Gastroesophageal sphincter (tissue), 4 donors: ENCODE results near the gene RPS6KB2. TPM values are rescaled to one million over a fixed set of nuclear protein-coding genes. Genes with fewer than 3 reads are reported as not detected.
A peak's percentile ranks its signal among the peaks of the same experiment; 100 is the strongest.

Source experiments
- ATAC-seq: fragments of 150-250 bp; one replicate; pipeline ENCODE4 v1.9.1; 2016; ENCODE audit warnings: mild to moderate bottlenecking, moderate library complexity
- H3K27ac ChIP-seq, 4 donors: fragments of 200-600 bp; sonication (generic) in 3 of 4; 1 replicate in 3 of 4; 2 replicates in 1 of 4; pipeline ENCODE4 v1.5.1; 2016 to 2019
- H3K27me3 ChIP-seq: fragments of 200-600 bp; sonication (generic); one replicate; pipeline ENCODE4 v1.5.1; 2019
- H3K36me3 ChIP-seq, 2 donors: fragments of 200-600 bp; sonication (generic); one replicate each; pipeline ENCODE4 v1.5.1; 2019; ENCODE audit warnings: control low read depth in 1 of 2
- H3K4me1 ChIP-seq, 3 donors: fragments of 200-600 bp; sonication (generic); 1 replicate in 2 of 3; 2 replicates in 1 of 3; pipeline ENCODE4 v1.5.1; 2016 to 2019; ENCODE audit warnings: control low read depth in 2 of 3
- H3K4me3 ChIP-seq, 2 donors: fragments of 200-600 bp; sonication (generic); one replicate each; pipeline ENCODE4 v1.5.1; 2019; ENCODE audit warnings: mild to moderate bottlenecking in 1 of 2, moderate library complexity in 1 of 2
- H3K9me3 ChIP-seq, 3 donors: fragments of 200-600 bp; sonication (generic); one replicate each; pipeline ENCODE4 v1.5.1; 2017 to 2019; ENCODE audit warnings: control low read depth in 2 of 3
- CTCF ChIP-seq, 4 experiments: fragments of 200-600 bp in 2 of 4; fragments of 450-650 bp in 2 of 4; sonication (generic) in 1 of 4; IDR thresholded peaks; one replicate each; pipeline ENCODE4 v1.5.1; 2017 to 2019; ENCODE audit warnings: antibody characterized with exemption in 4 of 4, mild to moderate bottlenecking in 2 of 4, moderate library complexity in 2 of 4
- EP300 ChIP-seq: sonication (generic); formaldehyde crosslinking; IDR thresholded peaks from one replicate; pipeline ENCODE4 v1.6.1; 2017; ENCODE audit warnings: antibody characterized with exemption, mild to moderate bottlenecking
- POLR2A ChIP-seq, 2 donors: fragments of 450-650 bp; IDR thresholded peaks; one replicate each; pipeline ENCODE4 v1.6.1; 2017; ENCODE audit warnings: antibody characterized with exemption in 2 of 2, mild to moderate bottlenecking in 2 of 2, moderate library complexity in 1 of 2
- POLR2AphosphoS5 ChIP-seq: sonication (generic); formaldehyde crosslinking; IDR thresholded peaks from one replicate; pipeline ENCODE4 v1.6.1; 2017; ENCODE audit warnings: antibody characterized with exemption
- WGBS, 2 donors: methylation state at CpG; one replicate each; pipeline ENCODE4 v1.1.5; 2018; ENCODE audit warnings: low coverage in 1 of 2; 5-methylcytosine and 5-hydroxymethylcytosine counted together
- total RNA-seq, 4 donors: library from RNA; depleted of rRNA; stranded (reverse); fragments of >200 nt; gene quantifications; one replicate each; pipeline ENCODE4 v1.1.0, GENCODE V29; 2016

The RPS6KB2 gene
- total RNA-seq, 4 donors from 2014 or later, result 35.8 to 49.7 (median 45.6) TPM

DNA sequence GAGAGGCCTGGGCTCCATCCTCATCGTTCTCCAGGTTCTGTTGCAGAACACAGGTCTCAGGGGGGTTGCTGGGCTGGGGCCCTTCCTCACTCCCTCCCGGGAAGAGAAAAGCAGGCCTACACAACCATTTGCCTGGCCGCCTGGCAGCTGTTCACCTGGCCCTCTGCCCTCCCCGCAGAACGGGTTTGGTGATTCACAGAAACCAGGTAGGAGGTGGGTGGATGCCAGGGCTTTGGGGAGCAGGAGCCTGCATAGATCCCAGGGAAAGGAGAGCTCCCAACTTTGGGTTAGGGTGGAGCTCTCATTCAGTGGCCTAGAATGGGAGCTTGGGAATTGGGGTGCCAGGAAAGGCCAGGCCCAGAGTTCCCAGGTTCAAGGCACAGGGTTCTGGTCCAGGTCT lies 39.8 kb downstream of the RPS6KB2 start:
- Histone ChIP-seq H3K4me3 (peak overlapping the region; percentile 61 to 84), H3K27me3 (no peaks in the 10 kb centered on the region), H3K36me3 (peaks cover 0 to 4% of the 10 kb centered on the region in 2 donors), H3K4me1 (peaks cover 0 to 60% (median 23%) of the 10 kb centered on the region in 3 donors), H3K9me3 (no peaks in the 10 kb centered on the region), H3K27ac (peak overlapping the region in 3 of 4 donors; percentile 88 to 90 (median 88))
- ATAC-seq, result no peak
- TF ChIP-seq POLR2A (IDR thresholded peaks at IDR 0.05) (no peak), EP300 (no peak), CTCF (IDR thresholded peaks at IDR 0.05) (no peak), POLR2AphosphoS5 (no peak)
- WGBS, 2 donors, result 10% methylated on average over 2 of the region's 5 CpGs; no CpG with 5 or more reads in 1 of the 2 donors

DNA sequence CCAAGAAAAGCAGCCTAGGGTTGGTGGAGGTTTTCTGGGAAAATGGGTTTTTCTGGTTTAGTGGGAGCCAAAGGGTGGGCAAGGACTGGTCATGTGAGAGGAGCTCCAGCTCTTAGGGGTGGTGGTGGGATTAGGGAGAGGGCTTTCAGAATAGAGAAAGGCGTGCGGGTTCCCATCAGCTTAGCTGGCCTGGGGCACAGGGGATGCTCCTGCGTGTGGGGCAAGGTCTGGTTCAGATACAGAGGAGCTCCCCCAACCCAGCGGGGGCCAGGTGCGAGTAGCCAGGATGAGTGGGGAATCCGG lies 40.1 kb downstream of the RPS6KB2 start:
- no peaks in the 10 kb centered on the region for H3K9me3 ChIP-seq
- ATAC-seq, result no peak
- peak overlapping the region; percentile 61 to 84 for H3K4me3 ChIP-seq
- H3K27ac ChIP-seq, result peak overlapping the region; percentile 16 to 90 (median 88)
- TF ChIP-seq CTCF (IDR thresholded peaks at IDR 0.05), result no peak
- no peak for TF ChIP-seq EP300
- no peak for TF ChIP-seq POLR2A (IDR thresholded peaks at IDR 0.05)
- TF ChIP-seq POLR2AphosphoS5, result no peak
- peaks cover 0 to 60% (median 23%) of the 10 kb centered on the region in 3 donors for H3K4me1 ChIP-seq
- peaks cover 0 to 4% of the 10 kb centered on the region in 2 donors for H3K36me3 ChIP-seq
- H3K27me3 ChIP-seq, result no peaks in the 10 kb centered on the region
- 7% methylated on average over 3 of the region's 6 CpGs; no CpG with 5 or more reads in 1 of the 2 donors for WGBS, 2 donors

GRCh38 chr11:67468759-67469507 lies 40.6 kb downstream of the RPS6KB2 start, which contains the start of gene TMEM134:
TSS of gene TMEM134 (minus strand) at chr11:67469251. CDS start at chr11:67469192, 59 bp downstream.
- no peaks in the 10 kb centered on the region for H3K27me3 ChIP-seq
- H3K27ac ChIP-seq, result peak within 1 kb of the TSS; percentile 77 to 90 (median 88)
- TF ChIP-seq EP300 (no peak), POLR2A (IDR thresholded peaks at IDR 0.05) (peak; percentile 81 to 94), POLR2AphosphoS5 (peak; percentile 89), CTCF (IDR thresholded peaks at IDR 0.05) (peak in 3 of 4 experiments; percentile 49 to 71 (median 60))
- peak within 1 kb of the TSS; percentile 61 to 84 for H3K4me3 ChIP-seq
- peaks cover 0 to 56% (median 19%) of the 10 kb centered on the region in 3 donors for H3K4me1 ChIP-seq
- H3K9me3 ChIP-seq, result no peaks in the 10 kb centered on the region
- ATAC-seq, result peak; percentile 93
- peaks cover 0 to 4% of the 10 kb centered on the region in 2 donors for H3K36me3 ChIP-seq
- WGBS, 2 donors, result no CpG with 5 or more reads among the region's 76 CpGs

DNA sequence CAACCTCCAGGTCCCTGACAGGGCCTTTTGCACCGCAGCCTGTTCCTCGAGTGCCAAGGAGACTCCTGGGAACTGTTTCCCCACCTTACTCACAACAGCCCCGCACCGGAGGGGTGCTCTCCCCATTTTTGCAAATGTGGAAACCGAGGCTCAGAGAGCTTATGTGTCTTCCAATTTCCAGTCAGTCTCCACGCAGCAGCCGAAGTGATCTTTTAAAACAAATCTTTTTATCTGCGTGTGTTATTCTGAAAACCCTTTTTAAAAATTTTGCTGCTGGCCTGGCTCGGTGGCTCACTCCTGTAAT lies 41.2 kb downstream of the RPS6KB2 start:
- H3K27ac ChIP-seq, result peak overlapping the region; percentile 77 to 90 (median 88)
- no peaks in the 10 kb centered on the region for H3K27me3 ChIP-seq
- H3K4me3 ChIP-seq, result peak overlapping the region; percentile 61 to 84
- TF ChIP-seq POLR2A (IDR thresholded peaks at IDR 0.05), result no peak
- no peak for TF ChIP-seq CTCF (IDR thresholded peaks at IDR 0.05)
- no peak for TF ChIP-seq POLR2AphosphoS5
- no peak for TF ChIP-seq EP300
- 0 to 4% methylated on average over 2 to 8 of the region's 9 CpGs for WGBS, 2 donors
- H3K9me3 ChIP-seq, result no peaks in the 10 kb centered on the region
- H3K36me3 ChIP-seq, result peaks cover 0 to 4% of the 10 kb centered on the region in 2 donors
- no peak for ATAC-seq
- H3K4me1 ChIP-seq, result peaks cover 0 to 51% (median 15%) of the 10 kb centered on the region in 3 donors
